ENCODE measurements around the gene PHKA1. TPM values are rescaled to one million over a fixed set of nuclear protein-coding genes. Genes with fewer than 3 reads are reported as not detected.
"Not testable (repeated sequence)": the region's sequence is repeated elsewhere in the genome, so short reads cannot be mapped to it uniquely, and the experiment has no call there.

PHKA1 gene
- 10 to 100 TPM in 1 of 3 donors, 1 to 10 TPM in 2; 4.5 to 11.9 (median 9.8) TPM for total RNA-seq

GRCh38 chrX:72713599-72714477, at the start of gene PHKA1:
Gene PHKA1, minus strand, starts transcription at chrX:72714306. Its CDS starts 426 bp downstream, at chrX:72713880.
- intact Hi-C loops (cut with DNase I; ENCODE audit: low total_unique reads); H3K36me3 ChIP-seq: not testable (repeated sequence)
- peak; percentile 19 to 47 for DNase-seq (ENCODE audit: low spot score in 2 of 2)

DNA sequence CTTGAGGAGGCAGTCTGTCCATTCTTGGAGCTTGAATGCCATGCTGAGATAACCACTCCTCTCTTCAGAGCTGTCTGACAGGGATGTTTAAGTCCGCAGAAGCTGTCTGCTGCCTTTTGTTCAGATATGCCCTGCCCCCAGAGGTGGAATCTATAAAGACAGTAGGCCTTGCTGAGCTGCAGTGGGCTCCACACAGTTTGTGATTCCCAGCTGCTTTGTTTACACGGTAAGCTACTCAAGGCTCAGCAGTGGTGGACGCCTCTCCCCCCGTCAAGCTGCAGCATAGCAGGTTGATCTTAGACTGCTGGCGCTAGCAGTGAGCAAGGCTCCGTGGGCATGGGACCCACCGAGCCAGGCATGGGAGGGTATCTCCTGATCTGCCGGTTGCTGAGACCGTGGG, 46.3 kb upstream of the PHKA1 start:
- intact Hi-C loops (cut with DNase I; ENCODE audit: low total_unique reads); DNase-seq (ENCODE audit: low spot score in 2 of 2); H3K27ac ChIP-seq; H3K4me1 ChIP-seq; H3K9me3 ChIP-seq; H3K27me3 ChIP-seq; H3K4me3 ChIP-seq; H3K36me3 ChIP-seq: not testable (repeated sequence)

More at GRCh38 chrX:72713599-72714477, at the start of gene PHKA1:
- H3K9me3 ChIP-seq, H3K4me1 ChIP-seq: not testable (repeated sequence)
- H3K27ac ChIP-seq: peak within 1 kb of the TSS; percentile 77 to 80
- H3K4me3 ChIP-seq: peak within 1 kb of the TSS; percentile 40 to 66 (median 53)
- H3K27me3 ChIP-seq: peaks cover 0 to 11% of the 10 kb centered on the region in 2 donors

DNA sequence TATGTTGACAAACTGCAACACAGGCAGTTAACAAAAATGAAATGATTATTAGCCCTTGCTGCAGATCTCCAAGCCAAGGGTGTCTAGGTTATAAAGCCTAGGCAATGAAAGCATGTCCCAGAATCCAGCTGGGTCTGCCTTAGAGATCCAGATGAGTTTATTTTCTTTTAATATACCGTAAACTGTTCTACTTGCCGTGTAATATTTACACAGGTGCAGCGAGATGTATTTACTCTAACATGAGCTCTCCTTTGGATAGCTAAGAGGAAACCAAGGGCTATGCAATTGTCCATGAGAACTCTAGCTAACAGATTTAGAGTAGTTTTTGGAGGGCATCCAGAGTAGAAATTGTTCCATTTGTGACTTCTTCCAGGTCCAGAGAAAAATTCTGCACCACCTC, 34.4 kb upstream of the PHKA1 start:
- H3K36me3 ChIP-seq; intact Hi-C loops (cut with DNase I; ENCODE audit: low total_unique reads); H3K4me1 ChIP-seq; H3K27ac ChIP-seq; DNase-seq (ENCODE audit: low spot score in 2 of 2); H3K4me3 ChIP-seq; H3K9me3 ChIP-seq; H3K27me3 ChIP-seq: not testable (repeated sequence)

DNA sequence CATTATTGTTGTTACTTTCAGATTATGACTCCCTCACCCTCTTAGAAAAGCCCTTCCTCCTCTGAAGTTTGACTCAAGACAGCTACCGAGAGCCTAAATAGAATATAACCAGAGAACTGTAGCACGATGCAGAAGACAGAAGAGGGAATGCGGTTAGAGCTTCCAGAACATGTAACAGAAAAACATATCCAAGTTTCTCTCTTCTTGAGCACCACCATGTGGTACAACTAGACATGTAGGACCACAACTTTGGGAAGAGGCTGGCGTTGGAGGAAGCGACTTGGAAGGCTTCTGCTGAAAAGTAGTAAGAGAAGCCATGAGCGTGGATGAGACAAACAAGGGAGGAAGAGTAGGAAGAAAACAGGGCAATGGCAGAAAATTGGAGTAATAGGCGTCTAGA, 31.4 kb upstream of the PHKA1 start:
- H3K27ac ChIP-seq; H3K9me3 ChIP-seq; H3K4me3 ChIP-seq; H3K27me3 ChIP-seq; H3K4me1 ChIP-seq; intact Hi-C loops (cut with DNase I; ENCODE audit: low total_unique reads); DNase-seq (ENCODE audit: low spot score in 2 of 2); H3K36me3 ChIP-seq: not testable (repeated sequence)

DNA sequence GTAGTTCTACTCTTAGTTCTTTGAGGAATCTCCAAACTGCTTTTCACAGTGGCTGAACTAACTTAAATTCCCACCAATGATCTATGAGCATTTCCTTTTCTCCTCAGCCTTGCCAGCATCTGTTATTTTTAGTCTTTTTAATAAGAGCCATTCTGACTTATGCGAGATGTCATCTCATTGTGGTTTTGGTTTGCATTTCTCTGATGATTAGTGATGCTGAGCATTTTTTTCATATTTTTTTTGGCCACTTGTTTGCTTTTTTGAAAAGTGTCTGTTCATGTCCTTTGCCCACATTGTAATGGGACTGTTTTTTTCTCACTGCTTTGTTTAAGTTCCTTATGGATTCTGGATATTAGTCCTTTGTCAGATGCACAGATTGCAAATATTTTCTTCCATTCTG, 21.5 kb upstream of the PHKA1 start:
- no peak for TF ChIP-seq POLR2A (IDR thresholded peaks at IDR 0.05)
- no peak for TF ChIP-seq CTCF (IDR thresholded peaks at IDR 0.05)
- TF ChIP-seq POLR2AphosphoS5 (IDR thresholded peaks at IDR 0.05): no peak
- H3K27me3 ChIP-seq: peaks cover 0 to 26% of the 10 kb centered on the region in 2 donors
- no peaks in the 10 kb centered on the region for H3K9me3 ChIP-seq
- no peak overlapping the region for H3K4me3 ChIP-seq
- no peaks in the 10 kb centered on the region for H3K36me3 ChIP-seq
- H3K27ac ChIP-seq: no peak overlapping the region
- intact Hi-C loops (cut with DNase I; ENCODE audit: low total_unique reads): no loop called here
- H3K4me1 ChIP-seq: no peaks in the 10 kb centered on the region
- no peak for DNase-seq (ENCODE audit: low spot score in 2 of 2)

GRCh38 chrX:72733636-72734035, 19.5 kb upstream of the PHKA1 start:
- H3K4me1 ChIP-seq; H3K27ac ChIP-seq; intact Hi-C loops (cut with DNase I; ENCODE audit: low total_unique reads): not testable (repeated sequence)

DNA sequence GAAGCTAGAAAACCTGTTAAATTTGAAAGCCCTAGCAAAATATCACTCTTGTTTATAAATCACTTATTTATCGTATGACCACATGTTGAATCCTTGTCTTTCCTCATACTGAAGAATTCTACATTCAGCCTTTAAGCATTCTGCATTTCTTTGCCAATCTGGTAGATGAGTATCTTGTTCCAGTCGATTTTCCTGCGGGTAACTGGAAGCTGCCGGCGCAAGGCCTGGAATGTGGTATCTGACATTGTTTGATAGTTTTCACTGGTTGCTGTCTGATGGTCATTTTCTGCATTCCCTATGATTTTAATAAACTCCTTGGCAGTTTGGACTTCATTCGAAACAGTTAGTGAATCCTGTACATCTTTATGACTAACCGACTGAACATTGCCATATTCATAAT, 13.7 kb upstream of the PHKA1 start:
- no peak for TF ChIP-seq POLR2AphosphoS5 (IDR thresholded peaks at IDR 0.05)
- no peak for TF ChIP-seq CTCF (IDR thresholded peaks at IDR 0.05)
- no peak for TF ChIP-seq POLR2A (IDR thresholded peaks at IDR 0.05)
- Histone ChIP-seq H3K27ac (no peak overlapping the region), H3K4me3 (no peak overlapping the region), H3K4me1 (no peaks in the 10 kb centered on the region), H3K9me3 (no peaks in the 10 kb centered on the region), H3K36me3 (no peaks in the 10 kb centered on the region), H3K27me3 (peaks cover 0 to 11% of the 10 kb centered on the region in 2 donors)
- intact Hi-C loops (cut with DNase I; ENCODE audit: low total_unique reads): no loop called here
- no peak for DNase-seq (ENCODE audit: low spot score in 2 of 2)

More at GRCh38 chrX:72733636-72734035, 19.5 kb upstream of the PHKA1 start:
- H3K27me3 ChIP-seq: peaks cover 0 to 34% of the 10 kb centered on the region in 2 donors
- H3K4me3 ChIP-seq; H3K9me3 ChIP-seq; DNase-seq (ENCODE audit: low spot score in 2 of 2); H3K36me3 ChIP-seq: not testable (repeated sequence)

Measured in breast epithelium (tissue), 4 donors.